DMS79 treated with DMSO at 0.1 percent for 48 hours (cell line): ENCODE results near the gene TOX2.

ENCODE experiments used
- DNase-seq: peaks from one replicate; lab custom pipeline; 2025; lab: John Stamatoyannopoulos, UW

The TOX2 gene

DNA sequence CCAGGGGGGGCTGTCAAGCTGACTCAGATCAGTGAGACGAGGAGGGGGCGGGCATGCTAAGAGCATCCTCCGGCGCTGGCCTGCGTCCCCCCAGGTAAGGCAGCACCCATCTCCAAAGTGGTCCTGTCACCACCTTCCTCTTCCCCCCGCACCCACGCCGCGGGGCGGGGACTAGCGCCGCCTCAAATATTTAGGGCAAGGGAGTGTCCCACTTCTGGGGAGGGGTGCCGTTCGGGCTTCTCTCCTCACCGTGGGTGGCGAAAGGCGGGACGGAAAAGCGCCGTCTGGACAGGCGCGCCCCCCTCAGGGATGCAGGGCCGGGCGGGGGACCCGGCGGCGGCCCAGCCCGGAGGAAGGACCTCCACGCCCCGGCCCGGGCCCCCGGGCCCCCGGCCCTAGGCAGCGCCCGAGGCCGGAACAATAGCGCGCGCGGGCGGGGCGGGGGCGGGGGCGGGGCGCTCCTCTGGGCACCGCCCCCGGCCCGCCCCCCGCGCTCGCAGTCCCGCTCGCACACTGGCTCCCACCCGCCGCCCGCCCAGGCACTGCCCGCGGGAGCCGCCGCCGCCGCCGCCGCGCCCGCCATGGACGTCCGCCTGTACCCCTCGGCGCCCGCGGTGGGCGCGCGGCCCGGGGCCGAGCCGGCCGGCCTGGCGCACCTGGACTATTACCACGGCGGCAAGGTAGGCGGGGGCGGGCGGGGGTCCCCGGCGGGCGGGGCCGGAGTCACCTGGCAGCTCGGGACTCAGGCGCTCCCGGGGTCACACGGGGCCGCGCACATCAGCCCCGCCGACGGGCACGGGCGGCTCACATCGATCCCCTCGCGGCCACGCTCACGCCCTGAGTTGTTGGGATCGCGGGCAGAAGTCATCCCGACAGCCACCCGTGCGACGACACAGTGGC lies at the start of gene TOX2:
Gene TOX2 (plus strand): TSS at position 542 of the 900 bp plus-strand sequence. CDS start 40 bp downstream, at position 582.
- DNase-seq, result peak; percentile 13

- DNase-seq, result no peak
These were observed 46.6 kb upstream of the TOX2 start for GRCh38 chr20:43868091-43868490.

- DNase-seq, result no peak
These were observed 44.2 kb upstream of the TOX2 start for GRCh38 chr20:43870484-43870883.

- no peak for DNase-seq
These were observed 35.9 kb upstream of the TOX2 start for GRCh38 chr20:43878776-43879175.

DNA sequence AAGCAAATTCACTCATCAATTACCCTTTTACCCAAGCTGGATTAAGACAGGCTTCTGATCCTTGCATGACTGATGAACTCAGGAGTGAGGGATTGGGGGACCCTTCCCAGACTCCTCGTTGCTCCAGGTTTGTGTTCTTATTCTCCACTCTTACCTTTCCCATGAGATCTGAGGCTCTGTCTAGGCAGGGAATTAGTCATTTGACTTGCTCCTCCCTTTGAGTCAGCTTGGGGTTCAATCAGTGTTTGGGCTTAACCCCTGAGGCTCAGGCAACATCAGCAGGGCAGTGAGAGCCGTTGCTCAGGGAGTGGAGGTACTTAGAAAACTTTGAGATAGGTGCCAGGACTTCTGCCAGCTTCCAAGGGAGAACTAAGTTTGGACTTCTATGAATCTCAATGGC lies 20.7 kb upstream of the TOX2 start:
- DNase-seq, result no peak

GRCh38 chr20:43894491-43894890 lies 20.2 kb upstream of the TOX2 start:
- no peak for DNase-seq

- DNase-seq, result no peak
These were observed 19.4 kb upstream of the TOX2 start for GRCh38 chr20:43895235-43895634.

DNA sequence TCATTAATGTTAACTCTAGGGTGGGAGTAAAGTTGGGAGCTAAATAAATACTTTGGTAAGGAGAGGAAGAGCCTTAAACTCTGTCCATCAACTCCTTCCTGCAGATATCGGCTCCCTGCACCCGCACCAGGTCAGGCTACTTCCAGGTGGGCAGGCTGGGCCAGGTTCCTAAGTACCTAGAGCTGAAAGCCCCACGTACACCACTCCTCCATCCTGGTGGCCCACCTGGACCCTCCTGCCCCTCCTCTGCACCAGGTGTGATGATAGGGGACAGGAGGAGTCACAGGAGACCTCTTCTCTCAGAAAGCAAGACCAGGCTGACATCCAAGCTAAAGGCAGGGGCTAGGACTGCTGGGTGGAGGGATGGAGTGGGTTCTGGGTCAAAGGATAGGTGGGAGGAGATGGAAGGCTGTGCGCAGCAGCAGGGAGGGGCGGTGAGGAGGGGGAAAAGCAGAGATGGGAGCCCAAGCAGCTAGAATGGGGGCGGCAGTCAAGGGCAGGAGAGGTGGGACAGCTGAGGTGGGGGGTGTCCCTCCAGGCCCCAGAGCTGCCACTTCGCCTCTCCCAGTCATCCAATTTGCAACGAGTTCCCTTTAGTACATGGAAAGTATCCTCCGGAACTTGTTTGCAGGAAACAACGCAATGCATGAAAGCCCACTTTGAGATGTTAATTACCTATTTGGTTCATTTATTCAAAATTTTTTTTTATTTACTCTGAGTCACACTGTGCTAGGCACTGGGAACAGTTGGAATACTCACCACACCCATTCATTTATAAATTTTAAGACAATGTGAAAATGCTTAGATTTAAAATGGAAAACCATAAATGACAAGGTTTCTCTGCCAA lies 15.2 kb upstream of the TOX2 start:
- no peak for DNase-seq

GRCh38 chr20:43900121-43900466 lies 14.6 kb upstream of the TOX2 start:
- DNase-seq, result no peak

DNA sequence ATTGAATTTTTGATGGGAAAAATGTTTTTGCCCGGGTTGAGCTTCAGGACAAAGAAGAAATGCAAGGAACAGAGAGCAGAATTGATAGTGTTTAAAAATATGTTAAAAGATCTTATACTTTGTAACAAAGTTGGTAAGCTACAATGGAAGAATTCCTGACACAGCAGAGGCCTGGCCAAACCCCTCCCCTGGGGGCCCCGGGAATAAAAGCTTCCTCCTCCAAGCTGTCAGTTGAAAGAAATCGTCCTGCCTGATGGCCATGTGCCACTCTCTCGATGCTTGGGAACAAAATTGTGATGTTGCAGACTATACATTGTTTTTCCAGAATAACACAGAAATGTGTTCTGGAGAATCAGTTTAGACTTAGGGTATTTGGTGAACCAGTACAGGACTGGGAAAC lies 14.2 kb upstream of the TOX2 start:
- no peak for DNase-seq

- DNase-seq, result no peak
These were observed 13.4 kb upstream of the TOX2 start for GRCh38 chr20:43901296-43901695.

DNA sequence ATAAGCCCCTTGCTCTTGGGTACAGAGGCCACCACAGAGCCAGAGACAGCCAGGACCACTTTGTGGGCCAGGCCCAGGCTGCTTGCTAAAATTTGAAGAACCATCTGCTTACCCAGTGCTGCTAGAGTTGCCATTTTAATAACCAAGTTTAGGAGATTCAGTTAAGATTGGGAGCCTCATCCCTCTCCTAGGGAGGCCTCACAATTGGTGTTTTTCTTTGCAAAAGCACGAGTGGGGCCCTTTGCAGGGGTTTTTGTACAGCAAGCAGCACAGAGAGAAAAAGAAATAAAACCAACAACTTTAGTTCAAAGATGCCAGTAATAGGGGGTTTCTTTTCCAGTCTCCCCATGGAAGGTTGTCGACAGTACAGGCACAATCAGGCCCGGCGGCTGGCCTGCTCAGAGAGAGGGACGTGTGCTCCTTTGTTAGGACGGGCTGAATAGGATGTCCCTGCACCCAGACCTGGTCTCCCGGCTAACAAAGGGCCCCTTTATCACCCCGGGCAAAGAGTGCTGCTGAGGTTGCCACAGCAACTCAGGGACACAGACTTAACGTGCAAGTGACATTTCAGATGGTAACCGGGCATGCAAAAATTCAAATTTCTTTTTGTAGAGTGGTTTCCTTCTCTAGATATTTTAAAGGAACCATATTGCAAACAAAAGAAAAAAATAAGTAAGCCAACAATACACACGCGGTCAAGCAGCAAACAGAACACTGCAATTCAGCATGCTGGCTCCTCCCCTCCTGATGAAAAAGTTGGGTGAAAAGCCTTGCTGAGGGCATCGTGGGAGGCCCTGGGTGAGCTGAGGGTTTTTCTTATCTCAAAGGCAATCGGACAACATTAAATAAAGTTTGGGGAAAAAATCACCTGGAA lies 10.5 kb upstream of the TOX2 start:
- no peak for DNase-seq

DNA sequence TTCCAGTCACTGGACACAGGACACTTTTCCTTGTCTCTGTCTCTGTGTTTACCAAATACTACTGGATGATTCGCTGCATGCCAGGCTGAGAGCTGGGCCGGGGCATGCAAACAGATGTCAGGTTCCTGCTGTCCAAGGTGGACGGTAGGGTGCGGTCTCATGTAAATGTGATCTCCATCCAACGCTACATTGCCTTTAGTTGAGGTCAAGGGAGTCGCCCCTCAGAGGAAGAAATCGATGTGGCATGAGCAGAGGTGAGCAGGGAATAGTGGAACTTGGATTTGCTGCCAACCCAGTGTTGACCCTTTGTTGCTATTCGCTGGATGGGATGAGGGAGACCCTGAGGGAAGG lies 9.8 kb upstream of the TOX2 start:
- DNase-seq, result no peak

DNA sequence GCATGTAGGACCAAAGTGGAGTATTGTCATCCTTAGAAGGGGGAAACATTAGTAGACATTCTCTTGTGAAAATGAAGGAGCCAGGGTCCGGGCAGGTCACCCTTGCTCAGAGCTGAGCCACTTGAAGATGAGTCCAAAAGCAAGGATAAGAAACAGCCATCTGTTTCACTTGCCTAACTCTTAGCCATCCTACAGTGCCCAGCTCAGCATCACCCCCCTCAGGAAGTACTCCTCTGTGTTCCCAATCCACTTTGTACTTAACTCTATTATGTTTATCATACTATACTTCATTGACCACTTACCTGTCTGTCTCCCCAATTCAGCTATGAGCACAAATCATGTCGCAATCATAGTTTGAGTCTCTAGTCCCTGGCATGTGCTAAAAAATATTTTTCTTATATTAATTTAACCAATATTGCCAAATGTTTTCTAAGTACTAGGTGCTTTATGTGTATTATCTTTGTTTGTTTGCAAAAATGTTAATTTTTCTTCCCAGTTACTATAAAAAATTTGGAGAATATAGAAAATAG lies 8.1 kb upstream of the TOX2 start:
- DNase-seq, result no peak

DNA sequence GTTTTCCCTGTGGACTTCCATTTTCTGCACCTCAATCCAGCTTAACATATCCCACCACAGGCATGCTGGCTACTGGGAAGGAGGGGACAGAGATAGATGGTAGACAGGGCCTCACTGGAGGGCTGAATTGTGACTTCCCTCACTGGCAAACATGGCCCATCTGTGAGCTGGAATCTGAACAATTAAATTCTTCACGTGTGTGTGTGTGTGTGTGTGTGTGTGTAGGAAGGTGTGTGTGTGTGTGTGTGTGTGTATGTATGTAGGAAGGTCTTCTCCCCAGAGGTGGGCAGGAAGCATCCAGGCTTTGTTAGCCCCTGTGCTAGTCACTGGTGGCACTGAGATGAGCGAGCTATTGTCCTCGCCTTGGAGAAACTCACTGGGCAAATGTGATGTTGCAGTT lies 5.4 kb upstream of the TOX2 start:
- no peak for DNase-seq

- DNase-seq, result no peak
These were observed 4.9 kb upstream of the TOX2 start for GRCh38 chr20:43909720-43910119.

DNA sequence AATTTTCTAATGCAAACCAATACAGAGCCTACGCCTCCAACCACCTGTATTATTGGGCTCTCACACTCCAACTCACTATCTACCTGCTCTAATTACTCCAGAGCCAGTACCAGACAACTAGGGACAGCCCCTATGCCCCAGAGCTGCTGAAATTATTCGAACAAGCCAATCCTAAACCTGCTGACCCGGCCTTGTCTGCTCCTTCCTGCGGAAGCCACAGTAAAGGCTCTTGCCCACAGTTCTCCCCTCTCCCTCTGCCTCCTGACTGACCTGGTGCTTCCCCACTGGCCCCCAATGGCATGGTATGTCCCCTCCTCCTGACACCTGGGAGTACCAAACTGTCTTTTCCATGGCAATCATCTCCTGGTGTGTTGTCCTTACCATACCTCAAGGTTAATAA lies 4.1 kb upstream of the TOX2 start:
- no peak for DNase-seq

DNA sequence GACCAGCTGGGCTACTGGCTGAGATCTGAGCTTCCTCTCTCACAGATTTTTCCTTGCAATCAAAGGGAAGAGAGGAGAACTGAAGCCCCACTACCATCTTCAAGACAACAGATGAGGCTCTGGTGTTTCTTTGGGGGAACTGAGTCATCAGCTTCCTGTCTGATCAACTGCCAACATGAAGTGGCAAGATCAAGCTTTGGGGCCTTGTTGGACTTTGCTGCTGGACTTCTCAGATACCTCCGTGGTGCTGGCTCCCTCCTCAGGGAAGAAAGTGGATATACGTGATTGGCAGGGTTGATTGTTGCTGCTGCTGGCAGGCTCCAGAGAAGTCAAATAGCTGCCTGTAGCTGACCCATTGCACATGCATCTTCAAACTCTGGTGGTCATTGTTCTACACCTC lies 3.6 kb upstream of the TOX2 start:
- no peak for DNase-seq

DNA sequence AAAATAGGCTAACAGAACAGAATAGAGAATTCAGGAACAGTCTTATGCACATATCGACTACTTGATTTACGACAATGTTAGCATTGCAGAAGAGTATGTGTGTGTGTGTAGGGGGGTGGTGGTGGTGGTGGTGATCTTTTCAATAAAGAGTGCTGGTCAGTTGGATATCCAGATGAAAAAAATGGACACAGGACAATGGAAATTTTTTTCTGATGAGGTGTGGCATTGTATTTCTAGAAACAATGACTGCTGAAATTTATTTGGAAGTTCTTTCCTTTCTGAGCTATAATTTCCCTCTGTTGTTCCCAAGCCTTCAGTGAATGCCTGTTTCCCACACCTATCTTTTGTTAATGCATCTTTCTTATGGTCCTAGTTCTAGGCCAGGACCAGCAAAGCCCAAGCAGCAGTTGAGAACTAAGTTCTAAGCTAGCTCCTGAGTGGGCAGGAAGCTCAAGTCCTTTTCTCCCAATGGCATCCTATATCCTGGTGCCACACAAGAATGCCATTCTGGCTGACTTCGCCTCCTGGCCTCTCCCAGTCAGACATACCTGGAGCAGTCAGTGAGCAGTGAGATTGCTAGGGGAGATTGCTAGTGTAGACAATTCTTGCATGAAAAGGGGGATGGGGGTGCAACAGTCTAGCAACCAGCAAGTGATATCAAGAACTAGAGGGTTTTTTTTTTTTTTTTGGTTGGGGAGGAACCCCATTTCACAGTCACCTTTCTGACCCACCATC lies 1.2 kb upstream of the TOX2 start:
- no peak for DNase-seq

GRCh38 chr20:43915211-43916072 lies 790 bp downstream of the TOX2 start:
- DNase-seq, result no peak
